Measurements from ENCODE around the gene RNU6-1.

GRCh38 chr15:67883234-67883773 is 43.5 kb upstream of the RNU6-1 start:
- TF ChIP-seq, protein P1, sequence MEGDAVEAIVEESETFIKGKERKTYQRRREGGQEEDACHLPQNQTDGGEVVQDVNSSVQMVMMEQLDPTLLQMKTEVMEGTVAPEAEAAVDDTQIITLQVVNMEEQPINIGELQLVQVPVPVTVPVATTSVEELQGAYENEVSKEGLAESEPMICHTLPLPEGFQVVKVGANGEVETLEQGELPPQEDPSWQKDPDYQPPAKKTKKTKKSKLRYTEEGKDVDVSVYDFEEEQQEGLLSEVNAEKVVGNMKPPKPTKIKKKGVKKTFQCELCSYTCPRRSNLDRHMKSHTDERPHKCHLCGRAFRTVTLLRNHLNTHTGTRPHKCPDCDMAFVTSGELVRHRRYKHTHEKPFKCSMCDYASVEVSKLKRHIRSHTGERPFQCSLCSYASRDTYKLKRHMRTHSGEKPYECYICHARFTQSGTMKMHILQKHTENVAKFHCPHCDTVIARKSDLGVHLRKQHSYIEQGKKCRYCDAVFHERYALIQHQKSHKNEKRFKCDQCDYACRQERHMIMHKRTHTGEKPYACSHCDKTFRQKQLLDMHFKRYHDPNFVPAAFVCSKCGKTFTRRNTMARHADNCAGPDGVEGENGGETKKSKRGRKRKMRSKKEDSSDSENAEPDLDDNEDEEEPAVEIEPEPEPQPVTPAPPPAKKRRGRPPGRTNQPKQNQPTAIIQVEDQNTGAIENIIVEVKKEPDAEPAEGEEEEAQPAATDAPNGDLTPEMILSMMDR (IDR thresholded peaks at IDR 0.05) = no peak
- TF ChIP-seq POLR2AphosphoS5 (IDR thresholded peaks at IDR 0.05) (no peak), POLR2A (IDR thresholded peaks at IDR 0.05) (no peak)

Data from breast epithelium (tissue), 3 donors.